Stimulated activated CD8-positive, alpha-beta memory T cell treated with anti-CD3 and anti-CD28 coated beads, Interleukin-7, amount 100 ng/mL, for 48 hours (primary cell): Measurements from ENCODE around the gene NR2F1-AS1.

Experiments used
- DNase-seq, 2 donors: peaks; one replicate each; pipeline ENCODE4 v3.0.0-alpha.2; 2020; ENCODE audit warnings: low read depth in 1 of 2; ENCODE audit errors: extremely low read depth in 1 of 2

The NR2F1-AS1 gene

GRCh38 chr5:93603793-93604643 is 23.0 kb upstream of the NR2F1-AS1 start:
- DNase-seq, result no peak

- DNase-seq, result no peak
These were observed 22.2 kb upstream of the NR2F1-AS1 start for GRCh38 chr5:93603078-93603792.

GRCh38 chr5:93602241-93603077 is 21.4 kb upstream of the NR2F1-AS1 start:
- DNase-seq, result no peak

DNA sequence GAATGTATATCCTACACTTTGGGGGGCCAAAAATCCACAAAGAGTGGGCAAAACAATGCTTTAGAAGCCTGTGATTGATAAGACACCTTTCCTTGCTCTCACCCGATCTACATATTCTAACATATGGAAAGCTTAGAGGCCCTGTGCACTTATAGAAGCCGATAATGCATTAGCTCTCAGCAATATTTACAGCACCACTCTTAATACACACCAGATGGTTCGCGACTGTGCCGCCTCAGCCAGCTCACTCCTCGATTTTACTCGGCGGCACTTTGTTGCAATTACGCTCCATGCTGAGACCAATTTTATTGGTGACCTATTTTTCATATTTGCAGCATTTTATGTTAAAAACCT is 20.8 kb upstream of the NR2F1-AS1 start:
- no peak for DNase-seq

- no peak for DNase-seq
These were observed 20.2 kb upstream of the NR2F1-AS1 start for GRCh38 chr5:93601071-93601801.

GRCh38 chr5:93600409-93601070 is 19.5 kb upstream of the NR2F1-AS1 start:
- no peak for DNase-seq

- no peak for DNase-seq
These were observed 18.5 kb upstream of the NR2F1-AS1 start for GRCh38 chr5:93599399-93600120.

DNA sequence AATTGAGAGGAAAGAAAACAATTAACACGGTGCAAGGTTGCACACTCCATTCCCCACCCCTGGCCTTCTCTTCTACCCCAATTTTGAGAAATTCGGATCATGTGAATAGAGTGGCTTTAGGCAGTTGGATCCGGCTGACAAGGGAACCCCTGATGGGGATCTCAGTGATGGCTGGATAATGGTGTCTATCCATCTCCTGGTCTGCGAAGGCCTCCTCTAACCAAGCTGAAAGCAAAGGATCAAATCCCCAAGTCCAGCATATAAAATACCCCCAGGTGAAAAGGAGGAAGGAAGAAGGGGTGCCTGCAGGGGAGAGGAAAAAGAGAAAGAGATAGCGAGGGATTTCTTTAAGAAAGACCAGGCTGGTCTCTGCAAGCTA is 18.0 kb upstream of the NR2F1-AS1 start:
- DNase-seq, result no peak

GRCh38 chr5:93598091-93599000 is 17.3 kb upstream of the NR2F1-AS1 start:
- DNase-seq, result no peak

GRCh38 chr5:93596676-93597490 is 15.9 kb upstream of the NR2F1-AS1 start:
- DNase-seq, result no peak

DNA sequence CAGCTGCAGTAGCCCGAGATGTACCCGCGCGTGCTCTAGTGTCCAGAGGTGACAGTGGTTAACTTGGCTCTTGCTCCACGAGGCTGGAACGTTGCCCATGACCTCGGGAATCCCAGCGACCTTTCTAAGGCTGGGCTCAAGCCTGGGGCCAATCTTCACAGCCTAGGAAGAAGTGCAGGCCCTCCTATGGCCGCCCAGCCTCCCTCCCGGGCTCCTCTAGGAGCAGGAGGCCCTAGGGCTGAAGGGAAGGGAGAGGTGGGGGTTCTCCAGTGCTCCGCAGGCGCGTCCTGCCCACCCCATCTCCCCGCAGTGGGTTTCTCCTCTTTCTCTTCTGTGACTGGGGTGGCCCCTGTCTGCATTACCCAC is 15.3 kb upstream of the NR2F1-AS1 start:
- no peak for DNase-seq

DNA sequence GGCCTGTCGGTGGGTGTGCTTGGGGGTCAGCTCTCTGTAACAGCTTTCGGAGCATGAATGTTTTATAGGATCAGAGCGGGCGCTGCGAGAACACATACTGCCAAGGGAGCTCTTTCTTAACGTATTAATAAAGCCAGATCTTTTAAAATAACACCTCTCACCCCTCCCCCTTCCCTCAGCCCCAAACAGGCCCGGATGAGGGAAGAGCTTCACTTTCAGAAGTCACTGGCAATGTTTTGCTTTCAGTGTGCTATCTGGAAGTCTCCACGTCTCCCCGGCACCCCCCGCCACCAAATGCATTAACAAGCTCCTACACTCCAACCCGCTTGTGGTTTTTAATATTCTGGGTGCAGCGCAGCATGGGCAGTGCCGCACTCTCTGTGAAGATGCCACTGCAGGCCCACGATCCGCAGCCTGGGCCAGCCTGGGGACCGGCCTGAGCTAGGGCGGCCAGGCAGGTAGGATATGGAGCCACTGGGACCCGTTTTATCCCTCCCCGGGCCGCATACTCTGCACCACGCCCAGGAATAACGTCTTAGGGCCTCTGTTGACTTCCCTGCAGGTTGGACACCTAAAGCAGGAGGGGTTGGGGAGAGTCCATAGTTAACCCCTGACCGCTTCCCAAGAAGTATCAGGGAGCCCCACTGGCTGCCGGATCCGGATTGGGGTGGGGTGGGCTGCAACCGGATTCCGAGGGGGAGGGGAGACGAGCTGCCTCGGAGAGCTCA is 14.6 kb upstream of the NR2F1-AS1 start:
- no peak for DNase-seq

- DNase-seq, result no peak
These were observed 13.8 kb upstream of the NR2F1-AS1 start for GRCh38 chr5:93594591-93595419.

- no peak for DNase-seq
These were observed 12.6 kb upstream of the NR2F1-AS1 start for GRCh38 chr5:93593476-93594131.

GRCh38 chr5:93592883-93593282 is 11.9 kb upstream of the NR2F1-AS1 start:
- DNase-seq, result no peak
